A673 (cell line): Measurements from ENCODE around the gene GALR3. TPM values are rescaled to one million over a fixed set of nuclear protein-coding genes. Genes with fewer than 3 reads are reported as not detected.
"Not testable (repeated sequence)": the region's sequence is repeated elsewhere in the genome, so short reads cannot be mapped to it uniquely, and the experiment has no call there.

Experiments used
- BruUV-seq: library from RNA; stranded (reverse); fragments of 400-500 nt; replicated peaks from 2 replicates; lab custom pipeline; 2021; lab: Mats Ljungman, UMichigan
- CTCF ChIA-PET: fragments of 300-600 bp; sonication (Branson Sonifier 250); formaldehyde crosslinking; loops from one replicate; lab custom pipeline; 2022; ENCODE audit warnings: antibody characterized with exemption; lab: Charles Lee
- POLR2A ChIA-PET: fragments of 300-600 bp; sonication (Branson Sonifier 250); formaldehyde crosslinking; loops from one replicate; lab custom pipeline; 2022; ENCODE audit warnings: antibody characterized with exemption; ENCODE audit not compliant: low non-redundant PET; lab: Charles Lee
- DNase-seq: peaks from one replicate; pipeline ENCODE4 v3.0.0-alpha.2; 2015; ENCODE audit warnings: low spot score
- H3K27ac ChIP-seq: fragments of 200-600 bp; sonication (generic); 2 replicates; pipeline ENCODE4 v1.5.1; 2016; ENCODE audit warnings: mixed run types, low read depth, mild to moderate bottlenecking, mixed read lengths, antibody characterized with exemption, low read length; ENCODE audit not compliant: poor library complexity, severe bottlenecking
- H3K27me3 ChIP-seq: fragments of 200-600 bp; sonication (generic); replicated peaks from 2 replicates; pipeline ENCODE4 v1.6.1; 2017; ENCODE audit warnings: mixed run types, low read depth, mild to moderate bottlenecking, mixed read lengths, antibody characterized with exemption, low read length; ENCODE audit not compliant: insufficient read depth, poor library complexity
- H3K36me3 ChIP-seq: fragments of 200-600 bp; sonication (generic); 2 replicates; pipeline ENCODE4 v1.6.1; 2016; ENCODE audit warnings: mixed run types, mild to moderate bottlenecking, mixed read lengths, antibody characterized with exemption, low read length; ENCODE audit not compliant: insufficient read depth, poor library complexity, severe bottlenecking
- H3K4me1 ChIP-seq: fragments of 200-600 bp; sonication (generic); 2 replicates; pipeline ENCODE4 v1.6.1; 2017; ENCODE audit warnings: mixed run types, mild to moderate bottlenecking, mixed read lengths, antibody characterized with exemption, low read length; ENCODE audit not compliant: insufficient read depth, poor library complexity, severe bottlenecking
- H3K4me3 ChIP-seq: fragments of 200-600 bp; sonication (generic); 2 replicates; pipeline ENCODE4 v1.5.1; 2016; ENCODE audit warnings: low read depth, mixed run types, mild to moderate bottlenecking, mixed read lengths, low read length; ENCODE audit not compliant: poor library complexity, severe bottlenecking
- H3K9me3 ChIP-seq: fragments of 200-600 bp; sonication (generic); 2 replicates; pipeline ENCODE4 v1.6.1; 2016; ENCODE audit warnings: mixed run types, low read depth, mild to moderate bottlenecking, mixed read lengths, antibody characterized with exemption, low read length; ENCODE audit not compliant: poor library complexity, severe bottlenecking
- EZH2 ChIP-seq: fragments of 200-600 bp; sonication (generic); IDR thresholded peaks from 2 replicates; pipeline ENCODE4 v1.6.1; 2017; ENCODE audit warnings: borderline replicate concordance, low read depth, mild to moderate bottlenecking, mixed read lengths, antibody characterized with exemption, low read length; ENCODE audit not compliant: poor library complexity, severe bottlenecking
- intact Hi-C: fragments of 100-400 bp; cut with micrococcal nuclease; formaldehyde crosslinking; loops from one replicate; pipeline ENCODE4 v1.10.0; 2022; ENCODE audit not compliant: unreplicated experiment
- total RNA-seq: library from RNA; stranded (reverse); gene quantifications from 2 replicates; pipeline ENCODE4 v1.2.3, GENCODE V29; 2021
- TF ChIP-seq, protein P1 (sequence below): fragments of 300-800, 200-600 bp; sonication (generic); conservative IDR thresholded peaks from 2 replicates; pipeline ENCODE4 v1.5.1; 2017; ENCODE audit warnings: low read depth, mild to moderate bottlenecking, antibody characterized with exemption, low read length, moderate library complexity, mixed read lengths

GALR3 gene
- total RNA-seq, 1 experiment from 2014 or later: not detected

GRCh38 chr22:37796079-37796478 is 27.1 kb upstream of the GALR3 start:
- intact Hi-C loops: no loop called here
- Histone ChIP-seq H3K27ac (no peak overlapping the region), H3K4me1 (no peaks in the 10 kb centered on the region), H3K4me3 (no peak overlapping the region), H3K9me3 (no peaks in the 10 kb centered on the region), H3K36me3 (no peaks in the 10 kb centered on the region), H3K27me3 (no peaks in the 10 kb centered on the region)
- DNase-seq: no peak
- no peak for TF ChIP-seq EZH2
- TF ChIP-seq, protein P1, sequence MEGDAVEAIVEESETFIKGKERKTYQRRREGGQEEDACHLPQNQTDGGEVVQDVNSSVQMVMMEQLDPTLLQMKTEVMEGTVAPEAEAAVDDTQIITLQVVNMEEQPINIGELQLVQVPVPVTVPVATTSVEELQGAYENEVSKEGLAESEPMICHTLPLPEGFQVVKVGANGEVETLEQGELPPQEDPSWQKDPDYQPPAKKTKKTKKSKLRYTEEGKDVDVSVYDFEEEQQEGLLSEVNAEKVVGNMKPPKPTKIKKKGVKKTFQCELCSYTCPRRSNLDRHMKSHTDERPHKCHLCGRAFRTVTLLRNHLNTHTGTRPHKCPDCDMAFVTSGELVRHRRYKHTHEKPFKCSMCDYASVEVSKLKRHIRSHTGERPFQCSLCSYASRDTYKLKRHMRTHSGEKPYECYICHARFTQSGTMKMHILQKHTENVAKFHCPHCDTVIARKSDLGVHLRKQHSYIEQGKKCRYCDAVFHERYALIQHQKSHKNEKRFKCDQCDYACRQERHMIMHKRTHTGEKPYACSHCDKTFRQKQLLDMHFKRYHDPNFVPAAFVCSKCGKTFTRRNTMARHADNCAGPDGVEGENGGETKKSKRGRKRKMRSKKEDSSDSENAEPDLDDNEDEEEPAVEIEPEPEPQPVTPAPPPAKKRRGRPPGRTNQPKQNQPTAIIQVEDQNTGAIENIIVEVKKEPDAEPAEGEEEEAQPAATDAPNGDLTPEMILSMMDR: no peak
- ChIA-PET POLR2A (no interaction called here), CTCF (no interaction called here)
- no TSS peak for BruUV-seq

DNA sequence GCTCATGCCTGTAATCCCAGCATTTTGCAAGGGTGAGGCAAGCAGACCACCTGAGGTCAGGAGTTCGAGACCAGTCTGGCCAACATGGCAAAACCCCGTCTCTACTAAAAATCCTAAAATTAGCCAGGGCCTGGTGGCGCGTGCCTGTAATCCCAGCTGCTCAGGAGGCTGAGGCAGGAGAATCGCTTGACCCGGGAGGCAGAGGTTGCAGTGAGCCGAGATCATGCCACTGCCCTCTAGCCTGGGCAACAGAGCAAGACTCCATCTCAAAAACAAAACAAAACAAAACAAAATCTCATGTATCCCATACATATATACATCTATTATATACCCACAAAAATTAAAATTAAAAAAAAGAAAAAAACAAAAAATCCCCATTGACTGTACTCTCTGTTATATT is 25.9 kb upstream of the GALR3 start:
- DNase-seq, CTCF ChIA-PET: not testable (repeated sequence)

DNA sequence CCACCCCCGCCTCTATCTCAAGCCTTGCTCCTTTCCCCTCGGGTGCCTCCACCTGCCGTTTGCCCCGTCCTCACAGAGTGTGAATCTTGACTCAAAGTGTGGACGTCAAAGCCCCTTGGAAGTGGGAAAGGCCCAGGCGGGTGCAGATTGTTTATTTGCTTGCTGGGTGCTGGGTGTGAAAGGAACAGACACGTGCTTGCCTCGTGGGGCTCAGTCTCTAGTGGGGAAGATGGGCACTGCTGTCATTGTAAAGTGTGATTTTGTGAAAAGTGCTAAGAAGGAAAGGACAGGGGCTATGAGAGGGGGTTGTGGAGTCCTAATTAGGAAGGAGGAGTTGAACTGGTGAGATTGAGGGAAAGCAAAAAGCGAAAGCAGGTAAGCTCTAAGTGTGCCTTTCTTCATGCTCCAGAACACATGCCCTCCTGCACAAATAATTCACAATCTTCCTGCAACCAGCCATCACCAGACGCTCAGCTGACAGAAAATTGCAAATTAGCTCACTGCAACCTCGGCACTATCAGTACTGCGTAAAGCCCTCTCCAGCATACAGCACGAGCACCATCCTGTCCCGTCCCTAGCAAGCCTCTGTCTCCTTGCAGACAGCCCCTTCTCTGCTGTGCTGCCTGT is 25.2 kb upstream of the GALR3 start:
- no peak for TF ChIP-seq EZH2
- ChIA-PET CTCF (interaction anchor here (1.1 kb wide), 1 partner anchor 154 kb away, joined by 3 read pairs; no protein-coding TSS in a partner anchor), POLR2A (no interaction called here)
- BruUV-seq: no TSS peak
- no peak overlapping the region for H3K4me3 ChIP-seq
- no peaks in the 10 kb centered on the region for H3K27me3 ChIP-seq
- H3K4me1 ChIP-seq: peaks cover 1% of the 10 kb centered on the region
- no peaks in the 10 kb centered on the region for H3K36me3 ChIP-seq
- DNase-seq: no peak
- no peak overlapping the region for H3K27ac ChIP-seq
- no peaks in the 10 kb centered on the region for H3K9me3 ChIP-seq
- intact Hi-C loops: no loop called here

More for the DNA sequence above, 25.9 kb upstream of the GALR3 start:
- H3K27ac ChIP-seq, H3K27me3 ChIP-seq, H3K9me3 ChIP-seq, H3K4me3 ChIP-seq, H3K4me1 ChIP-seq, BruUV-seq, POLR2A ChIA-PET, H3K36me3 ChIP-seq, intact Hi-C loops: not testable (repeated sequence)

DNA sequence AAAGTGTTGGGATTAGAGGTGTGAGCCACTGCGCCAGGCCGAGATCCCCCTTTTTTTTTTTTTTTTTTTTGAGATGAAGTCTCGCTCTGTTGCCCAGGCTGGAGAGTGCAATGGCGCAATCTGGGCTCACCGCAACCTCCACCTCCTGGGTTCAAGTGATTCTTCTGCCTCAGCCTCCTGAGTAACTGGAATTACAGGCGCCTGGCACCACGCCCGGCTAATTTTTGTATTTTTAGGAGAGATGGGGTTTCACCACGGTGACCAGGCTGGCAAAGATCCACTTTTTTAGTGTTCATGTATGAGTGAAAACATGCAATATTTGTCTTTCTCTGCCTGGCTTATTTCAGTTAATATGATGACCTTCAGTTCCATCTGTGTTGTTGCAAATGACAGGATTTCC is 23.2 kb upstream of the GALR3 start:
- peaks cover 16% of the 10 kb centered on the region for H3K4me1 ChIP-seq
- DNase-seq, H3K4me3 ChIP-seq, H3K27me3 ChIP-seq, H3K9me3 ChIP-seq, H3K36me3 ChIP-seq, BruUV-seq, POLR2A ChIA-PET, H3K27ac ChIP-seq: not testable (repeated sequence)
- intact Hi-C loops: loop anchor here (5.0 kb wide), 1 partner anchor 123 kb away; the partner anchor contains the start of gene LGALS1
- CTCF ChIA-PET: interaction anchor here (0.7 kb wide), 1 partner anchor 910 kb away, joined by 15 read pairs; no protein-coding TSS in a partner anchor
